ENCODE measurements around the gene INPP5A. TPM values are rescaled to one million over a fixed set of nuclear protein-coding genes. Genes with fewer than 3 reads are reported as not detected.

INPP5A gene
- total and polyA plus RNA-seq, 2 donors (not counting 1 experiment from before 2014, with no cell fraction given): 9.3 to 87.8 TPM

GRCh38 chr10:132547421-132547861, 9.9 kb downstream of the INPP5A start:
- Mint-ChIP-seq H3K27ac (peak overlapping the region; percentile 95), H3K4me3 (peak overlapping the region; percentile 76), H3K9me3 (ENCODE audit: insufficient read depth) (no peaks in the 10 kb centered on the region), H3K4me1 (peaks cover 83% of the 10 kb centered on the region), H3K27me3 (no peaks in the 10 kb centered on the region)
- POLR2A ChIA-PET: interaction anchor here (1.2 kb wide), 1 partner anchor 24 kb away, joined by 8 read pairs; no protein-coding TSS in a partner anchor
- Histone ChIP-seq H3K27me3 (replicated peaks in 1 of 4; ENCODE audit: control extremely low read depth in 1 of 4, control insufficient read depth in 3 of 4, insufficient read depth in 4 of 4, low read length in 3 of 4) (no peaks in the 10 kb centered on the region), H3K27ac (ENCODE audit: low read length in 2 of 2) (peak overlapping the region; percentile 87 to 97), H3K4me3 (ENCODE audit: control extremely low read depth in 1 of 5, extremely low read depth in 1 of 5, insufficient read depth in 1 of 5, low read depth in 2 of 5, low read length in 4 of 5) (no peak overlapping the region), H3K9me3 (ENCODE audit: control extremely low read depth in 1 of 3, control insufficient read depth in 2 of 3, insufficient read depth in 1 of 3, low read length in 2 of 3) (no peaks in the 10 kb centered on the region), H4K20me1 (ENCODE audit: control insufficient read depth, insufficient read depth, low read length, poor library complexity, severe bottlenecking) (peaks cover 46% of the 10 kb centered on the region), H3K4me2 (replicated peaks; ENCODE audit: low read depth, low read length, poor library complexity, severe bottlenecking) (peak overlapping the region; percentile 85), H3K9ac (ENCODE audit: low read length) (peak overlapping the region; percentile 27), H3K79me2 (ENCODE audit: control insufficient read depth, insufficient read depth, low read length) (peaks cover 100% of the 10 kb centered on the region), H3K36me3 (replicated peaks in 1 of 2; ENCODE audit: control extremely low read depth in 1 of 2, control insufficient read depth in 1 of 2, extremely low read depth in 1 of 2, insufficient read depth in 2 of 2, low read length in 1 of 2) (no peaks in the 10 kb centered on the region), H3K4me1 (ENCODE audit: control insufficient read depth in 2 of 2, insufficient read depth in 2 of 2, low read length in 2 of 2) (peaks cover 80 to 86% of the 10 kb centered on the region in 2 donors), H2AFZ (ENCODE audit: insufficient read depth, low read depth, low read length, poor library complexity, severe bottlenecking) (no peak overlapping the region)
- DNase-seq (peak; percentile 87), ATAC-seq (ENCODE audit: low read depth) (peak; percentile 51)
- CTCF ChIA-PET: interaction anchor here (0.6 kb wide), 1 partner anchor 34 kb away, joined by 3 read pairs; no protein-coding TSS in a partner anchor
- TF ChIP-seq CTCF (IDR thresholded peaks at IDR 0.05): no peak
- no peak for TF ChIP-seq EZH2 (IDR thresholded peaks at IDR 0.05; ENCODE audit: borderline replicate concordance, insufficient read depth, low read depth, low read length, poor library complexity, severe bottlenecking)
- intact Hi-C loops (cut with micrococcal nuclease): loop anchor here (1.0 kb wide), 3 partner anchors 8 to 25 kb away; partner anchors contain the start of gene INPP5A
- 39% methylated on average over 16 of the region's 22 CpGs for WGBS (ENCODE audit: insufficient coverage)

- Mint-ChIP-seq H3K27me3 (no peaks in the 10 kb centered on the region), H3K27ac (peak overlapping the region; percentile 95), H3K4me3 (peak overlapping the region; percentile 76), H3K4me1 (peaks cover 75% of the 10 kb centered on the region), H3K9me3 (ENCODE audit: insufficient read depth) (no peaks in the 10 kb centered on the region)
- peaks cover 80 to 86% of the 10 kb centered on the region in 2 donors for H3K4me1 ChIP-seq (ENCODE audit: control insufficient read depth in 2 of 2, insufficient read depth in 2 of 2, low read length in 2 of 2)
- 62% methylated on average over 24 of the region's 28 CpGs for WGBS (ENCODE audit: insufficient coverage)
- DNase-seq: peak; percentile 88
- POLR2A ChIA-PET: interaction anchor here (1.2 to 3.6 kb wide), 2 partner anchors 23 to 24 kb away, joined by 8 to 22 read pairs; no protein-coding TSS in a partner anchor
- H3K4me2 ChIP-seq (replicated peaks; ENCODE audit: low read depth, low read length, poor library complexity, severe bottlenecking): peak overlapping the region; percentile 85
- intact Hi-C loops (cut with micrococcal nuclease): no loop called here
- no peaks in the 10 kb centered on the region for H3K9me3 ChIP-seq (ENCODE audit: control extremely low read depth in 1 of 3, control insufficient read depth in 2 of 3, insufficient read depth in 1 of 3, low read length in 2 of 3)
- ATAC-seq (ENCODE audit: low read depth): peak; percentile 37
- H3K27ac ChIP-seq (ENCODE audit: low read length in 2 of 2): peak overlapping the region; percentile 87 to 97
- peaks cover 99% of the 10 kb centered on the region for H3K79me2 ChIP-seq (ENCODE audit: control insufficient read depth, insufficient read depth, low read length)
- H4K20me1 ChIP-seq (ENCODE audit: control insufficient read depth, insufficient read depth, low read length, poor library complexity, severe bottlenecking): peaks cover 44% of the 10 kb centered on the region
- H3K36me3 ChIP-seq (replicated peaks in 1 of 2; ENCODE audit: control extremely low read depth in 1 of 2, control insufficient read depth in 1 of 2, extremely low read depth in 1 of 2, insufficient read depth in 2 of 2, low read length in 1 of 2): no peaks in the 10 kb centered on the region
- H3K9ac ChIP-seq (ENCODE audit: low read length): peak overlapping the region; percentile 9
- no peak overlapping the region for H3K4me3 ChIP-seq (ENCODE audit: control extremely low read depth in 1 of 5, extremely low read depth in 1 of 5, insufficient read depth in 1 of 5, low read depth in 2 of 5, low read length in 4 of 5)
- H3K27me3 ChIP-seq (replicated peaks in 1 of 4; ENCODE audit: control extremely low read depth in 1 of 4, control insufficient read depth in 3 of 4, insufficient read depth in 4 of 4, low read length in 3 of 4): no peaks in the 10 kb centered on the region
- CTCF ChIA-PET: interaction anchor here (1.8 to 3.8 kb wide), 3 partner anchors 12 to 89 kb away, joined by 5 to 35 read pairs (median 14); no protein-coding TSS in a partner anchor
- TF ChIP-seq CTCF (IDR thresholded peaks at IDR 0.05): no peak
- TF ChIP-seq EZH2 (IDR thresholded peaks at IDR 0.05; ENCODE audit: borderline replicate concordance, insufficient read depth, low read depth, low read length, poor library complexity, severe bottlenecking): no peak
- no peak overlapping the region for H2AFZ ChIP-seq (ENCODE audit: insufficient read depth, low read depth, low read length, poor library complexity, severe bottlenecking)
Measured at GRCh38 chr10:132548106-132548823, 10.7 kb downstream of the INPP5A start.
